ENCODE measurements around the gene KAT5. TPM values are rescaled to one million over a fixed set of nuclear protein-coding genes. Genes with fewer than 3 reads are reported as not detected.

KAT5 gene
- total and polyA plus RNA-seq, 2 of the 13 experiments (the other 11 are each of a cell fraction or from before 2014, with no cell fraction given), result 35.2 to 48.3 TPM

DNA sequence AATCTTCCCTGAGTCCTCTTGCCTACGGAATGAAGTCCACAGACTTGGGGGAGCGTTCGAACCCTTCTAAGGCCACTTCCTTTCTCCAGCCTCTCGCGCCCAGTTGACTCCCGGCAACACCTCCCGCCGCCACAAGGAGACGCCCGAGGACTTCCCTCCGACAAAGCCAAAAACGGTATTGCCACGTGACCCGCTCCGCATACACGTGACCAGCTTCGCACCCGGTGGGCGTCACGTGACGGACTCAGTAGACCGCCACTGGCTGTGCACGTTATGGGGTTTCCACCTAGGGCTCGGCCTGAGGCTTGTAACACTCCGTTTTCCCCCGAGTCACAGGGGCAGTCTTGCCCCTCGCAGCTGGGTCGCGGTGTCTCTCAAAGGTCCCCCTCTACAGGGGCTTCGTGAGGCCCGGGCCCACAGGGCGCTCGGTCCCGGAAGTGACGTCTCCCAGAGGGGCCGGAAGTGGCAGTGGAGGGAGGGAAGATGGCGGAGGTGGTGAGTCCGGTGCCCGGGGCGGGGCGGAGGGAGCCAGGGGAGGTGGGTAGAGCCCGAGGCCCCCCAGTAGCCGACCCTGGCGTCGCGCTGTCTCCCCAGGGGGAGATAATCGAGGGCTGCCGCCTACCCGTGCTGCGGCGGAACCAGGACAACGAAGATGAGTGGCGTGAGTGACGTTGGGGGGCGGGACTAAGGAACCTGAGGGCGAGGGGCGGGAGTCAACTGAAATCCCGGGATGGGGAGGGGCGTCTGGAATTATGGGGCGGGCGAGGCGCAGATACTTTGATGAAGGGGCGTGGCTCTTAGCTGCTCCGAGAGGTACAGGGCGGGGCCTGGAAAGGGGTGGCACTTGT, at the start of gene KAT5 (continued):
- TF ChIP-seq, protein P1, sequence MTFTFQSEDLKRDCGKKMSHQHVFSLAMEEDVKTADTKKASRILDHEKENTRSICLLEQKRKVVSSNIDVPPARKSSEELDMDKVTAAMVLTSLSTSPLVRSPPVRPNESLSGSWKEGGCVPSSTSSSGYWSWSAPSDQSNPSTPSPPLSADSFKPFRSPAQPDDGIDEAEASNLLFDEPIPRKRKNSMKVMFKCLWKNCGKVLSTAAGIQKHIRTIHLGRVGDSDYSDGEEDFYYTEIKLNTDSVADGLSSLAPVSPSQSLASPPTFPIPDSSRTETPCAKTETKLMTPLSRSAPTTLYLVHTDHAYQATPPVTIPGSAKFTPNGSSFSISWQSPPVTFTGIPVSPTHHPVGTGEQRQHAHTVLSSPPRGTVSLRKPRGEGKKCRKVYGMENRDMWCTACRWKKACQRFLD (CRISPR knock-in tag; IDR thresholded peaks at IDR 0.05; ENCODE audit: borderline replicate concordance), result peak; percentile 91
- TF ChIP-seq, protein P2, sequence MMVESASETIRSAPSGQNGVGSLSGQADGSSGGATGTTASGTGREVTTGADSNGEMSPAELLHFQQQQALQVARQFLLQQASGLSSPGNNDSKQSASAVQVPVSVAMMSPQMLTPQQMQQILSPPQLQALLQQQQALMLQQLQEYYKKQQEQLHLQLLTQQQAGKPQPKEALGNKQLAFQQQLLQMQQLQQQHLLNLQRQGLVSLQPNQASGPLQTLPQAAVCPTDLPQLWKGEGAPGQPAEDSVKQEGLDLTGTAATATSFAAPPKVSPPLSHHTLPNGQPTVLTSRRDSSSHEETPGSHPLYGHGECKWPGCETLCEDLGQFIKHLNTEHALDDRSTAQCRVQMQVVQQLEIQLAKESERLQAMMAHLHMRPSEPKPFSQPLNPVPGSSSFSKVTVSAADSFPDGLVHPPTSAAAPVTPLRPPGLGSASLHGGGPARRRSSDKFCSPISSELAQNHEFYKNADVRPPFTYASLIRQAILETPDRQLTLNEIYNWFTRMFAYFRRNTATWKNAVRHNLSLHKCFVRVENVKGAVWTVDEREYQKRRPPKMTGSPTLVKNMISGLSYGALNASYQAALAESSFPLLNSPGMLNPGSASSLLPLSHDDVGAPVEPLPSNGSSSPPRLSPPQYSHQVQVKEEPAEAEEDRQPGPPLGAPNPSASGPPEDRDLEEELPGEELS (CRISPR knock-in tag; IDR thresholded peaks at IDR 0.05), result no peak; the same call in 1 of the 2 replicates
- TF ChIP-seq SNAI1 (CRISPR knock-in tag; IDR thresholded peaks at IDR 0.05; ENCODE audit: borderline replicate concordance) (peak; percentile 98; the same call in 1 of the 2 replicates), STAT5B (CRISPR knock-in tag; IDR thresholded peaks at IDR 0.05) (no peak), MATR3 (CRISPR knock-in tag; IDR thresholded peaks at IDR 0.05) (no peak), ZNF589 (CRISPR knock-in tag; conservative IDR thresholded peaks at IDR 0.05) (peak; percentile 94), KAT8 (CRISPR knock-in tag; IDR thresholded peaks at IDR 0.05) (peak; percentile 99), ZNF260 (CRISPR knock-in tag; IDR thresholded peaks at IDR 0.05; ENCODE audit: borderline replicate concordance, low read depth) (no peak), ZBTB38 (CRISPR knock-in tag; IDR thresholded peaks at IDR 0.05) (peak; percentile 81), SMARCE1 (IDR thresholded peaks at IDR 0.05; ENCODE audit: borderline replicate concordance) (no peak), SRSF4 (IDR thresholded peaks at IDR 0.05; ENCODE audit: low read depth, low read length, poor library complexity, severe bottlenecking) (no peak), MAF1 (CRISPR knock-in tag; IDR thresholded peaks at IDR 0.05; ENCODE audit: borderline replicate concordance) (no peak; the same call in 1 of the 2 replicates), ZMYM3 (CRISPR knock-in tag; IDR thresholded peaks at IDR 0.05) (0 out of 2 replicates have a peak, but pooled peaks have one; percentile 56)
- TF ChIP-seq, protein P3, sequence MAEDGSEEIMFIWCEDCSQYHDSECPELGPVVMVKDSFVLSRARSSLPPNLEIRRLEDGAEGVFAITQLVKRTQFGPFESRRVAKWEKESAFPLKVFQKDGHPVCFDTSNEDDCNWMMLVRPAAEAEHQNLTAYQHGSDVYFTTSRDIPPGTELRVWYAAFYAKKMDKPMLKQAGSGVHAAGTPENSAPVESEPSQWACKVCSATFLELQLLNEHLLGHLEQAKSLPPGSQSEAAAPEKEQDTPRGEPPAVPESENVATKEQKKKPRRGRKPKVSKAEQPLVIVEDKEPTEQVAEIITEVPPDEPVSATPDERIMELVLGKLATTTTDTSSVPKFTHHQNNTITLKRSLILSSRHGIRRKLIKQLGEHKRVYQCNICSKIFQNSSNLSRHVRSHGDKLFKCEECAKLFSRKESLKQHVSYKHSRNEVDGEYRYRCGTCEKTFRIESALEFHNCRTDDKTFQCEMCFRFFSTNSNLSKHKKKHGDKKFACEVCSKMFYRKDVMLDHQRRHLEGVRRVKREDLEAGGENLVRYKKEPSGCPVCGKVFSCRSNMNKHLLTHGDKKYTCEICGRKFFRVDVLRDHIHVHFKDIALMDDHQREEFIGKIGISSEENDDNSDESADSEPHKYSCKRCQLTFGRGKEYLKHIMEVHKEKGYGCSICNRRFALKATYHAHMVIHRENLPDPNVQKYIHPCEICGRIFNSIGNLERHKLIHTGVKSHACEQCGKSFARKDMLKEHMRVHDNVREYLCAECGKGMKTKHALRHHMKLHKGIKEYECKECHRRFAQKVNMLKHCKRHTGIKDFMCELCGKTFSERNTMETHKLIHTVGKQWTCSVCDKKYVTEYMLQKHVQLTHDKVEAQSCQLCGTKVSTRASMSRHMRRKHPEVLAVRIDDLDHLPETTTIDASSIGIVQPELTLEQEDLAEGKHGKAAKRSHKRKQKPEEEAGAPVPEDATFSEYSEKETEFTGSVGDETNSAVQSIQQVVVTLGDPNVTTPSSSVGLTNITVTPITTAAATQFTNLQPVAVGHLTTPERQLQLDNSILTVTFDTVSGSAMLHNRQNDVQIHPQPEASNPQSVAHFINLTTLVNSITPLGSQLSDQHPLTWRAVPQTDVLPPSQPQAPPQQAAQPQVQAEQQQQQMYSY (CRISPR knock-in tag; IDR thresholded peaks at IDR 0.05), result no peak
- TF ChIP-seq, protein P4, sequence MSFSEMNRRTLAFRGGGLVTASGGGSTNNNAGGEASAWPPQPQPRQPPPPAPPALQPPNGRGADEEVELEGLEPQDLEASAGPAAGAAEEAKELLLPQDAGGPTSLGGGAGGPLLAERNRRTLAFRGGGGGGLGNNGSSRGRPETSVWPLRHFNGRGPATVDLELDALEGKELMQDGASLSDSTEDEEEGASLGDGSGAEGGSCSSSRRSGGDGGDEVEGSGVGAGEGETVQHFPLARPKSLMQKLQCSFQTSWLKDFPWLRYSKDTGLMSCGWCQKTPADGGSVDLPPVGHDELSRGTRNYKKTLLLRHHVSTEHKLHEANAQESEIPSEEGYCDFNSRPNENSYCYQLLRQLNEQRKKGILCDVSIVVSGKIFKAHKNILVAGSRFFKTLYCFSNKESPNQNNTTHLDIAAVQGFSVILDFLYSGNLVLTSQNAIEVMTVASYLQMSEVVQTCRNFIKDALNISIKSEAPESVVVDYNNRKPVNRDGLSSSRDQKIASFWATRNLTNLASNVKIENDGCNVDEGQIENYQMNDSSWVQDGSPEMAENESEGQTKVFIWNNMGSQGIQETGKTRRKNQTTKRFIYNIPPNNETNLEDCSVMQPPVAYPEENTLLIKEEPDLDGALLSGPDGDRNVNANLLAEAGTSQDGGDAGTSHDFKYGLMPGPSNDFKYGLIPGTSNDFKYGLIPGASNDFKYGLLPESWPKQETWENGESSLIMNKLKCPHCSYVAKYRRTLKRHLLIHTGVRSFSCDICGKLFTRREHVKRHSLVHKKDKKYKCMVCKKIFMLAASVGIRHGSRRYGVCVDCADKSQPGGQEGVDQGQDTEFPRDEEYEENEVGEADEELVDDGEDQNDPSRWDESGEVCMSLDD (CRISPR knock-in tag; IDR thresholded peaks at IDR 0.05; ENCODE audit: borderline replicate concordance), result peak; percentile 36; the same call in 1 of the 2 replicates
- TF ChIP-seq, protein P5, sequence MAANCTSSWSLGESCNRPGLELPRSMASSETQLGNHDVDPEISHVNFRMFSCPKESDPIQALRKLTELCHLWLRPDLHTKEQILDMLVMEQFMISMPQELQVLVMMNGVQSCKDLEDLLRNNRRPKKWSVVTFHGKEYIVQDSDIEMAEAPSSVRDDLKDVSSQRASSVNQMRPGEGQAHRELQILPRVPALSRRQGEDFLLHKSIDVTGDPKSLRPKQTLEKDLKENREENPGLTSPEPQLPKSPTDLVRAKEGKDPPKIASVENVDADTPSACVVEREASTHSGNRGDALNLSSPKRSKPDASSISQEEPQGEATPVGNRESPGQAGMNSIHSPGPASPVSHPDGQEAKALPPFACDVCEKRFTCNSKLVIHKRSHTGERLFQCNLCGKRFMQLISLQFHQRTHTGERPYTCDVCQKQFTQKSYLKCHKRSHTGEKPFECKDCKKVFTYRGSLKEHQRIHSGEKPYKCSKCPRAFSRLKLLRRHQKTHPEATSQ (CRISPR knock-in tag; IDR thresholded peaks at IDR 0.05; ENCODE audit: borderline replicate concordance), result peak; percentile 78; the same call in 1 of the 2 replicates
